Measurements from ENCODE around the gene DUSP2. TPM values are rescaled to one million over a fixed set of nuclear protein-coding genes. Genes with fewer than 3 reads are reported as not detected.

The DUSP2 gene
- total and polyA plus RNA-seq, 7 donors: 1.2 to 17.4 (median 2.8) TPM; not detected in 1

DNA sequence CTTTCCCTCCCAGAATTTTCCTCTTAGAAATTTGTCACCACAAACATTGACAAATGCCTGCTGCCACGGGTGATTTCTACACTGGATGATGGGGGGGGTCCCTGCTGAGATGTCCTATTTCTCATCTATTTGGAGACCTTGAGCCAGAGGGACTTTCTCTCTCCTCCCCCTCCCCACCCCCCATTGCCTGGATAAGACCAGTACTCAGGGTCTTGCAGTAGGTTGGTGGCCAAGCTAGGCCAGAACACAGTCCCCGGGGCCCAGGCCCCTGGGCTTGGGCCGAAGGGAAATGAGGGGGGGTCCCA lies 560 bp upstream of the DUSP2 start:
- H3K27ac ChIP-seq: peak overlapping the region in 2 of 4 donors; percentile 60
- DNase-seq: no peak
- TF ChIP-seq POLR2AphosphoS5 (IDR thresholded peaks at IDR 0.05) (no peak), EP300 (IDR thresholded peaks at IDR 0.05) (no peak), POLR2A (IDR thresholded peaks at IDR 0.05) (no peak)
- TF ChIP-seq, protein P1, sequence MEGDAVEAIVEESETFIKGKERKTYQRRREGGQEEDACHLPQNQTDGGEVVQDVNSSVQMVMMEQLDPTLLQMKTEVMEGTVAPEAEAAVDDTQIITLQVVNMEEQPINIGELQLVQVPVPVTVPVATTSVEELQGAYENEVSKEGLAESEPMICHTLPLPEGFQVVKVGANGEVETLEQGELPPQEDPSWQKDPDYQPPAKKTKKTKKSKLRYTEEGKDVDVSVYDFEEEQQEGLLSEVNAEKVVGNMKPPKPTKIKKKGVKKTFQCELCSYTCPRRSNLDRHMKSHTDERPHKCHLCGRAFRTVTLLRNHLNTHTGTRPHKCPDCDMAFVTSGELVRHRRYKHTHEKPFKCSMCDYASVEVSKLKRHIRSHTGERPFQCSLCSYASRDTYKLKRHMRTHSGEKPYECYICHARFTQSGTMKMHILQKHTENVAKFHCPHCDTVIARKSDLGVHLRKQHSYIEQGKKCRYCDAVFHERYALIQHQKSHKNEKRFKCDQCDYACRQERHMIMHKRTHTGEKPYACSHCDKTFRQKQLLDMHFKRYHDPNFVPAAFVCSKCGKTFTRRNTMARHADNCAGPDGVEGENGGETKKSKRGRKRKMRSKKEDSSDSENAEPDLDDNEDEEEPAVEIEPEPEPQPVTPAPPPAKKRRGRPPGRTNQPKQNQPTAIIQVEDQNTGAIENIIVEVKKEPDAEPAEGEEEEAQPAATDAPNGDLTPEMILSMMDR (IDR thresholded peaks at IDR 0.05): no peak
- H3K4me3 ChIP-seq: peak overlapping the region in 3 of 4 donors; percentile 52 to 70 (median 62)
- H3K36me3 ChIP-seq: no peaks in the 10 kb centered on the region
- 29 to 60% methylated on average over 3 of the region's 3 CpGs for WGBS, 2 donors
- H3K9me3 ChIP-seq: no peaks in the 10 kb centered on the region
- H3K4me1 ChIP-seq: peaks cover 0 to 17% (median 15%) of the 10 kb centered on the region in 4 donors
- intact Hi-C loops (cut with DNase I): no loop called here
- H3K27me3 ChIP-seq: peaks cover 0 to 9% (median 0%) of the 10 kb centered on the region in 3 donors

DNA sequence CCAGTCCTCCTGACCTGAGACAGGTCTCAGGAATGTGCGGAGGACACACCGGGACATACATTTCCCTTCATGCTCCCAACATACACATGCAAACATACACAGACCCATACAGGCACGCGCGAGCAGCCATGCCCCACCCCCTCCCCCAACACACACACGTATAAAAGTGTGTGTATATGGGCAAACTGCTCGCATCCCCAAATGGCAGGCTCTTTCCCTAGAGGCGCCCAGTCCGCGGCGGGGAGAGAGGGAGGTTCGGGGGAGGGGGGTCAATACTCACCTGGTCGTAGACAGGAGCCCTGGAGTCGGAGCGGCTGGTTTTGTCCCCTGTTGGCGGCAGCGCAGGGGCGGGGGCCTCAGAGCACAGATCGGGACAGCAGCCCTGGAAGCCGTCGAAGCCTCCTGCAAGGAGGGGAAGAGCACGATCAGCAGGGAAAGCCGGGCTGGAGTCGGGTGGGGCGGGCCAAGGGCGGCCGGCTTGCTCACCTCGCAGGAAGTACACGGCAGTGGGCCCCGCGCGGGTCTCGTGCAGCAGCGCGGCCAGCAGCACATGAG lies 682 bp downstream of the DUSP2 start:
- H3K9me3 ChIP-seq: no peaks in the 10 kb centered on the region
- H3K4me1 ChIP-seq: peaks cover 0 to 17% (median 15%) of the 10 kb centered on the region in 4 donors
- H3K36me3 ChIP-seq: no peaks in the 10 kb centered on the region
- peak; percentile 66 for DNase-seq
- H3K4me3 ChIP-seq: peak overlapping the region; percentile 18 to 70 (median 57)
- peak overlapping the region in 3 of 4 donors; percentile 28 to 60 (median 60) for H3K27ac ChIP-seq
- intact Hi-C loops (cut with DNase I): loop anchor here (5.0 kb wide), 1 partner anchor 118 kb away; no protein-coding TSS in a partner anchor
- peaks cover 0 to 9% (median 0%) of the 10 kb centered on the region in 3 donors for H3K27me3 ChIP-seq
- WGBS, 2 donors: 5 to 15% methylated on average over 35 of the region's 35 CpGs
- TF ChIP-seq POLR2A (IDR thresholded peaks at IDR 0.05): no peak
- TF ChIP-seq EP300 (IDR thresholded peaks at IDR 0.05): no peak
- TF ChIP-seq, protein P1 (IDR thresholded peaks at IDR 0.05): no peak
- TF ChIP-seq POLR2AphosphoS5 (IDR thresholded peaks at IDR 0.05): no peak

DNA sequence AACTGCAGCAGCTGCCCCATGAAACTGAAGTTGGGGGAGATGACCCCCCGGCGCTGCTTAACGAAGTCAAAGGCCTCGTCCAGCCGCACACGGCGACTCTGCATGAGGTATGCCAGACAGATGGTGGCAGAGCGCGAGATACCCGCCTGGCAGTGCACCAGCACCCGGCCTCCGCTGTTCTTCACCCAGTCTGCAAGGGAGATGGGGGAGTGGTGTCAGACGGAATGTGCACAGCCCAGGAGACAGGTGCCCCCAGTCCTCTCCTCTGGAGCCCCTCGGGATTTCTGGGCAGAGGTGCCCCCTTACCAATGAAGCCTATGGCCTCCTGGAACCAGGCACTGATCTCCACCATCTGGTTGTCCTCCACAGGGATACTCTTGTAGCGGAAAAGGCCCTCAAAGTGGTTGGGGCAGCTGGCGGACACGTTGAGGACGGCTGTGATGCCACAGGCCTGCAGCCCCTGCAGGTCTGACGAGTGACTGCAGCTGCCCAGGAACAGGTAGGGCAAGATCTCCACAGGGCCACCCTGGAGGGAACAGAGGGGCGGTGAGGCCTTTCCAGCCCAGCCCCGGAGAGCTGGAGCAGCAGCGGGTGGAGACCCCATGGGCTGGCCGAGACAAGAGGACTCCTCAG lies 1.3 kb downstream of the DUSP2 start:
- intact Hi-C loops (cut with DNase I): loop anchor here (5.0 kb wide), 1 partner anchor 118 kb away; no protein-coding TSS in a partner anchor
- TF ChIP-seq, protein P1 (IDR thresholded peaks at IDR 0.05): no peak
- TF ChIP-seq EP300 (IDR thresholded peaks at IDR 0.05) (no peak), POLR2AphosphoS5 (IDR thresholded peaks at IDR 0.05) (no peak), POLR2A (IDR thresholded peaks at IDR 0.05) (no peak)
- Histone ChIP-seq H3K9me3 (no peaks in the 10 kb centered on the region), H3K4me3 (peak overlapping the region in 3 of 4 donors; percentile 52 to 70 (median 62)), H3K27ac (no peak overlapping the region), H3K4me1 (peaks cover 0 to 17% (median 15%) of the 10 kb centered on the region in 4 donors), H3K36me3 (no peaks in the 10 kb centered on the region), H3K27me3 (peaks cover 0 to 7% (median 0%) of the 10 kb centered on the region in 3 donors)
- WGBS, 2 donors: 67 to 80% methylated on average over 23 of the region's 23 CpGs
- DNase-seq: peak; percentile 59

DNA sequence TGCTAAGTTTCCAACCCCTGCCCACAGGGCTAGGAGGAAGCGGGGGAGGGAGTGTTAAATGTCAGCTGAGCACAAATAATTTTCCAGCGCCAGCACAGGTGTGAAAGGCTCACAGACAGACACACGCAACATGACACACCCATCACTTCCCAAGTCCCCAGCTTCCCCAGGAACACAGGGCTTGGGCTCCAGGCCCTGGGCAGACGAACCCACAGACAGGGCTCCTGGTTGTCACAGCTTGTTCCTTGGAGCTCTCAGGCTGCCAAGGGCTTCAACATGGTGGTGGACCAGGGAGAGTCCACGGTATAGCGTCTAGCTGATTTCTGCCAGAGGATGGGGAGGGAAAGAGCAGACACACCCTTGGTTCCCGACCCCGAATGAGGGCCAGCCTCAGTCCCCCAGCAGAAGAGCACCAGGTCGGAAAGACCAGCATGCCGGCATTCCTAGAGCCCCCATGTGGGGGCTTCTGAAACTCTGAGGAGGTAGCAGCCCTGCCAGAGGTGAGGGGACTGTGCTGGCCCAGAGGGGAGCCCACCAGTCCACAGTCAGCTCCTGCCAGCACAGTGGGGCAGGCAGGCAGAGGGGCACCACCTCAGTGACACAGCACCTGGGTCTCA lies 1.9 kb downstream of the DUSP2 start:
- TF ChIP-seq, protein P1 (IDR thresholded peaks at IDR 0.05): no peak
- no peak for TF ChIP-seq POLR2A (IDR thresholded peaks at IDR 0.05)
- TF ChIP-seq EP300 (IDR thresholded peaks at IDR 0.05): no peak
- no peak for TF ChIP-seq POLR2AphosphoS5 (IDR thresholded peaks at IDR 0.05)
- H3K4me1 ChIP-seq: peaks cover 0 to 17% (median 14%) of the 10 kb centered on the region in 4 donors
- H3K9me3 ChIP-seq: no peaks in the 10 kb centered on the region
- no peaks in the 10 kb centered on the region for H3K36me3 ChIP-seq
- intact Hi-C loops (cut with DNase I): loop anchor here (5.0 kb wide), 1 partner anchor 119 kb away; no protein-coding TSS in a partner anchor
- peak; percentile 56 for DNase-seq
- H3K27ac ChIP-seq: no peak overlapping the region
- peaks cover 0 to under 1% (median 0%) of the 10 kb centered on the region in 3 donors for H3K27me3 ChIP-seq
- WGBS, 2 donors: 69 to 72% methylated on average over 10 of the region's 10 CpGs
- no peak overlapping the region for H3K4me3 ChIP-seq

Data from sigmoid colon (tissue), 7 donors.